GM23338 (cell line): Measurements from ENCODE around the gene ADCY7. TPM values are rescaled to one million over a fixed set of nuclear protein-coding genes. Genes with fewer than 3 reads are reported as not detected.

Experiments
- ATAC-seq: fragments of 200-7000 bp; cut with Tn5 transposase; 3 replicates; pipeline ENCODE4 v1.9.1; 2020
- DNase-seq: peaks from one replicate; pipeline ENCODE4 v3.0.0-alpha.2; 2015; ENCODE audit warnings: low spot score
- H2AFZ ChIP-seq: fragments of 200-600 bp; sonication (generic); 2 replicates; pipeline ENCODE4 v1.8.0; 2016; ENCODE audit warnings: antibody characterized with exemption, mild to moderate bottlenecking, moderate library complexity
- H3F3A ChIP-seq: fragments of 200-600 bp; sonication (generic); replicated peaks from 2 replicates; pipeline ENCODE4 v1.8.0; 2017; ENCODE audit warnings: antibody characterized with exemption, mixed run types, low read depth
- H3K27ac ChIP-seq: fragments of 200-600 bp; sonication (generic); 2 replicates; pipeline ENCODE4 v1.6.1; 2016; ENCODE audit warnings: low read depth
- H3K27me3 ChIP-seq: fragments of 200-600 bp; sonication (generic); 2 replicates; pipeline ENCODE4 v1.8.0; 2016; ENCODE audit warnings: mild to moderate bottlenecking, mixed run types, moderate library complexity; ENCODE audit not compliant: insufficient read depth
- H3K36me3 ChIP-seq: fragments of 200-600 bp; sonication (generic); 2 replicates; pipeline ENCODE4 v1.8.0; 2016; ENCODE audit warnings: mild to moderate bottlenecking; ENCODE audit not compliant: insufficient read depth
- H3K4me1 ChIP-seq: fragments of 200-600 bp; sonication (generic); 2 replicates; pipeline ENCODE4 v1.8.0; 2016; ENCODE audit warnings: mild to moderate bottlenecking, moderate library complexity; ENCODE audit not compliant: insufficient read depth
- H3K4me2 ChIP-seq: fragments of 200-600 bp; sonication (generic); 2 replicates; pipeline ENCODE4 v1.7.1; 2017; ENCODE audit warnings: mixed run types
- H3K4me3 ChIP-seq: fragments of 200-600 bp; sonication (generic); 2 replicates; pipeline ENCODE4 v1.6.1; 2016; ENCODE audit warnings: mixed run types
- H3K79me2 ChIP-seq: fragments of 200-600 bp; sonication (generic); replicated peaks from 2 replicates; pipeline ENCODE4 v1.8.0; 2017; ENCODE audit warnings: mild to moderate bottlenecking; ENCODE audit not compliant: insufficient read depth
- H3K9me2 ChIP-seq: fragments of 200-600 bp; sonication (generic); 2 replicates; pipeline ENCODE4 v1.8.0; 2017; ENCODE audit not compliant: insufficient read depth
- H4K20me1 ChIP-seq: fragments of 200-600 bp; sonication (generic); replicated peaks from 2 replicates; pipeline ENCODE4 v1.8.0; 2017; ENCODE audit warnings: mild to moderate bottlenecking; ENCODE audit not compliant: insufficient read depth
- H3K27ac Mint-ChIP-seq: 2 replicates; pipeline ENCODE4 v1.8.0; 2020; ENCODE audit warnings: inconsistent platforms, mild to moderate bottlenecking, moderate library complexity, mixed read lengths
- H3K27me3 Mint-ChIP-seq: 3 replicates; pipeline ENCODE4 v1.8.0; 2022; ENCODE audit warnings: low read depth, mild to moderate bottlenecking, moderate library complexity, mixed read lengths, inconsistent platforms; ENCODE audit not compliant: insufficient read depth, poor library complexity
- H3K36me3 Mint-ChIP-seq: 3 replicates; pipeline ENCODE4 v1.8.0; 2021; ENCODE audit warnings: low read depth, mild to moderate bottlenecking, inconsistent platforms, moderate library complexity, mixed read lengths
- H3K4me1 Mint-ChIP-seq: 3 replicates; pipeline ENCODE4 v1.8.0; 2020; ENCODE audit warnings: mild to moderate bottlenecking, inconsistent platforms, mixed read lengths
- H3K4me3 Mint-ChIP-seq: 3 replicates; pipeline ENCODE4 v1.8.0; 2021; ENCODE audit warnings: moderate library complexity, mild to moderate bottlenecking, inconsistent platforms, mixed read lengths
- H3K9me3 Mint-ChIP-seq: 3 replicates; pipeline ENCODE4 v1.8.0; 2020; ENCODE audit warnings: moderate library complexity, mild to moderate bottlenecking, inconsistent platforms, mixed read lengths
- CREB1 ChIP-seq: fragments of 250-450 bp; sonication (Bioruptor Pico); IDR thresholded peaks from 2 replicates; pipeline ENCODE4 v1.5.0; 2020; ENCODE audit warnings: low read depth, mild to moderate bottlenecking, moderate library complexity
- CTCF ChIP-seq, 2 experiments: fragments of 200-600 bp in 1 of 2; sonication (generic) in 1 of 2; conservative IDR thresholded peaks; 2 replicates each; pipeline versions ENCODE4 v1.5.1 to v1.6.1; 2016 to 2017; ENCODE audit warnings: antibody characterized with exemption in 2 of 2, low read depth in 2 of 2, mild to moderate bottlenecking in 2 of 2, moderate library complexity in 1 of 2
- EZH2phosphoT487 ChIP-seq: fragments of 200-600 bp; sonication (generic); IDR thresholded peaks from one replicate; pipeline ENCODE4 v1.8.1; 2018; ENCODE audit warnings: antibody characterized with exemption; ENCODE audit not compliant: unreplicated experiment
- JUNB ChIP-seq: IDR thresholded peaks from one replicate; pipeline ENCODE4 v1.6.1; 2016; ENCODE audit warnings: antibody characterized with exemption; ENCODE audit not compliant: unreplicated experiment
- NANOG ChIP-seq: IDR thresholded peaks from 2 replicates; pipeline ENCODE4 v1.6.1; 2016; ENCODE audit warnings: antibody characterized with exemption, borderline replicate concordance
- POLR2AphosphoS5 ChIP-seq: IDR thresholded peaks from 2 replicates; pipeline ENCODE4 v1.6.1; 2016; ENCODE audit warnings: antibody characterized with exemption, low read depth
- REST ChIP-seq: IDR thresholded peaks from one replicate; pipeline ENCODE4 v1.6.1; 2018; ENCODE audit warnings: antibody characterized with exemption; ENCODE audit not compliant: unreplicated experiment
- ZNF114 ChIP-seq: fragments of 250-450 bp; sonication (Bioruptor Pico); IDR thresholded peaks from 2 replicates; pipeline ENCODE4 v1.5.0; 2020; ENCODE audit warnings: mild to moderate bottlenecking, moderate library complexity
- ZNF331 ChIP-seq: fragments of 250-450 bp; sonication (Bioruptor Pico); IDR thresholded peaks from 2 replicates; pipeline ENCODE4 v1.5.0; 2020; ENCODE audit warnings: low read depth, mild to moderate bottlenecking, moderate library complexity
- ZNF462 ChIP-seq: fragments of 250-450 bp; sonication (Bioruptor Pico); IDR thresholded peaks from 2 replicates; pipeline ENCODE4 v1.5.0; 2020; ENCODE audit warnings: mild to moderate bottlenecking, moderate library complexity
- polyA plus RNA-seq: library from polyadenylated mRNA; unstranded; fragments of >200 nt; fragmentation: Nextera tagmentation; extraction: Ambion mirVana; gene quantifications from 2 replicates; pipeline ENCODE4 v1.2.1, GENCODE V29; 2016
- total RNA-seq: library from RNA; depleted of rRNA; stranded (reverse); fragments of >200 nt; shearing (Covaris generic); gene quantifications from 2 replicates; pipeline ENCODE4 v1.2.3, GENCODE V29; 2014
- TF ChIP-seq, protein P1 (sequence below): IDR thresholded peaks from 2 replicates; pipeline ENCODE4 v1.6.1; 2016; ENCODE audit warnings: antibody characterized with exemption

The ADCY7 gene
- total and polyA plus RNA-seq, 2 experiments from 2014 or later, result 2.4 to 10.5 TPM

- TF ChIP-seq EZH2phosphoT487, result no peak
- TF ChIP-seq ZNF114 (CRISPR knock-in tag), result no peak
- no peak for TF ChIP-seq POLR2AphosphoS5
- no peak for TF ChIP-seq CTCF (conservative IDR thresholded peaks at IDR 0.05; ENCODE audit: low read depth in 2 of 2)
- TF ChIP-seq, protein P1, sequence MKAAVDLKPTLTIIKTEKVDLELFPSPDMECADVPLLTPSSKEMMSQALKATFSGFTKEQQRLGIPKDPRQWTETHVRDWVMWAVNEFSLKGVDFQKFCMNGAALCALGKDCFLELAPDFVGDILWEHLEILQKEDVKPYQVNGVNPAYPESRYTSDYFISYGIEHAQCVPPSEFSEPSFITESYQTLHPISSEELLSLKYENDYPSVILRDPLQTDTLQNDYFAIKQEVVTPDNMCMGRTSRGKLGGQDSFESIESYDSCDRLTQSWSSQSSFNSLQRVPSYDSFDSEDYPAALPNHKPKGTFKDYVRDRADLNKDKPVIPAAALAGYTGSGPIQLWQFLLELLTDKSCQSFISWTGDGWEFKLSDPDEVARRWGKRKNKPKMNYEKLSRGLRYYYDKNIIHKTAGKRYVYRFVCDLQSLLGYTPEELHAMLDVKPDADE, result no peak
These were observed 3.6 kb downstream of the ADCY7 start (continued) for GRCh38 chr16:50269769-50270509.

DNA sequence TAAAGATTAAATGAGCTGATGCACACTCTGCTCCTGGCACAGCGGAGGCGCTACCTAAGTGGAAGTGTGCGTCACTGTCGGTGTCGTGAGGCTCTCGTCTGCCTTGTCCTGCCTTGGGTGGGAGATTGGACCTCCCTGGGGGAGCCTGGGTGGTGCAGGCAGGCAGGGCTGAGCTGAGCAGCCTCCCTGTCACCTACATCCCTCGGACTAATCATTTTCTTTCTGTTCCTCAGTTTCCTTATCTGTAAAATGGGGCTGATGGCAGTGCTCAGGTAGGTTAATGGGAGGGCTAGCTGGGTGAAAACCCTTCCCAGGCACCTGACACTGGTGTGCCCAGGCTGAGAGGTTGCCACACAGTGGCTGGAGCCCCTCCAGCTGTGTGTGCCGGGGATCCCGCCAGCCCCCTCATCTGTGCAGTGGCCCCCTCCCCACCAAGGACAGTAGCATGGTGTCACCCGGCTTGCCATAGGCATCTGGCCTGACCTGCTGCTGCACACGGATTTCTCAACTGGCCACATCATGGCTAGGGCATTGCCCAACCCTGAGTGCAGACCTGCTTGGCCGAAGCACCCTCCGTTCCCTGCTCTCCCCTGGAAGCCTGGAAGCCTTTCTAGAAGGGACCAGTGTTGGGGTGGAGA is 4.3 kb downstream of the ADCY7 start:
- Histone ChIP-seq H3K36me3 (no peaks in the 10 kb centered on the region), H3K79me2 (no peaks in the 10 kb centered on the region), H3F3A (no peaks in the 10 kb centered on the region), H3K4me2 (no peak overlapping the region), H4K20me1 (no peaks in the 10 kb centered on the region), H2AFZ (no peak overlapping the region), H3K27ac (no peak overlapping the region), H3K4me3 (no peak overlapping the region), H3K9me2 (no peaks in the 10 kb centered on the region), H3K27me3 (no peaks in the 10 kb centered on the region), H3K4me1 (peaks cover 7% of the 10 kb centered on the region; the same call in 1 of the 2 replicates)
- no peaks in the 10 kb centered on the region for H3K36me3 Mint-ChIP-seq
- H3K27me3 Mint-ChIP-seq, result peaks cover 9% of the 10 kb centered on the region
- DNase-seq (no peak), ATAC-seq (no peak)
- peaks cover 7% of the 10 kb centered on the region for H3K4me1 Mint-ChIP-seq
- H3K9me3 Mint-ChIP-seq, result no peaks in the 10 kb centered on the region
- H3K4me3 Mint-ChIP-seq, result no peak overlapping the region
- no peak overlapping the region for H3K27ac Mint-ChIP-seq
- TF ChIP-seq EZH2phosphoT487 (no peak), ZNF331 (CRISPR knock-in tag) (no peak), ZNF114 (CRISPR knock-in tag) (no peak), NANOG (no peak), JUNB (no peak), POLR2AphosphoS5 (no peak), ZNF462 (no peak), REST (no peak), CREB1 (CRISPR knock-in tag) (no peak)
